Stimulated activated CD8-positive, alpha-beta memory T cell treated with anti-CD3 and anti-CD28 coated beads, Interleukin-12 subunit alpha, Interleukin-12 subunit beta, amount 100 ng/mL, for 24 hours (primary cell): ENCODE data around the gene LPA.

Experiments used
- DNase-seq: peaks from one replicate; pipeline ENCODE4 v3.0.0-alpha.2; 2020; ENCODE audit errors: extremely low read depth

Gene LPA

DNA sequence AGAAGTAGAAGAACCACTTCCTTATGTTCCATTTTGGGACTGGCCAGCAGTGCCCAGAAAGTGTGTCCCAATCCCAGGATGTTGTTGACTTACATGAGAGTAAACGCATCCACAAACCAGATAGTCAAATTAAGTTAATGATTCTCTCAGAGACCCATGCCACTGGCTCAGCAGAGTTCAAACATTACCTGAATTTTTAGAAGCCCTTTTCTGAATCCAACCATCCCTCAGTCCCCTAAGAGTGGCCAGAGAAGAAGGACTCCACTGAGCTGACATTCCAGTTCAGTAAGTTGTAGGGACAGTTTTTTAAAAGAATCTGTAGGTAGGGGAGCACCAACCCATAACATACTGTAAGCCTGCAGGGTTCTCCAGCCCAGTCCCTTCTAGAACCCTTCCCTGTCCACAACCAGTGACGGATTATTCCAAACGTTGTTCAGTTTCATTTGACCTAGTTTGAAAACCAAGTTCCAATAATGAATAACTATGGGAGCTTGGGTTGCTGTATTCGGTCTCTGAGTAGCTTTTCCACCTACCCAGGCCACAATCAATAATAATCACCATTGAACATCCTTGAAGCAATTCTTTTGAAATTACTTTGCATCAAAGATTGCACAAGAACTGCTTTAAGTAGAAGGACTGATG, 153.0 kb downstream of the LPA start:
- no peak for DNase-seq

- no peak for DNase-seq
Measured at GRCh38 chr6:160510199-160510598, 153.9 kb downstream of the LPA start.

DNA sequence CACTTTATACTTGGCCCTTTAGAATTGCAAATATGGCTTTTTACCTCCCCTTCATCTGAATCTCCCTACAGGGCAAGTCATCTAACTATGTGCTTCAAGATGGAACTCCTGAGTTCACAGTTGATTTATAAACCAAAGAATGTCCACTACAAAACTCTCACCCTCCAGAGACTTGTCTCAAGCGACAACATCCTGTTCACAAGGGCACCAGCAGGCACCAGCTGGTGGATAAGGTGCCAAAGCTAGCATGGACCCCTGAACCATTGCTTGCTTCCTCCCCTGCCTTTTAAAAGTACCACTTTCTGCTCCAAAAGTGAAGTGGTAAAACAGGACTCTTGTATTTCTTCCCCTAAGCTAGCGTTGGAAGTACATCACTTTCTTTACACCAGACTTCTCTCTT, 154.5 kb downstream of the LPA start:
- DNase-seq, result no peak

DNA sequence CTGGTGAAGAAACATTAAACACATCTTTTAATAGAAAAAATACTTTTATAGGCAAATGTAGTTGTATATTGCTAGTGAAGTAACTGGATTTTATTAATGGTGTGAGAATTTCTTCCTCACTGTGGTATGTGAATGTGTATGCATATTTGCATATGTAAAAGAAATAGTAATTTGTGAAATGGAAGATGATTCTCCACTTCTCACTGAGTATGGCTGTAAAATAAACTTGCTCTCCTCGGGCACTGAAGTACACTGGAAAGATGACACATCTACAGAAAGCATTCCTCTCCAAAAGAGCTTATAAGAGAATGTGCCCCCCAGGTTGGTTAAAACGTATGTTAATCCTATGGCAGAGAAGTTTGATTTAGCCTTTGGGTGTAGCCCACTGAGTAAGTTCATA, 155.5 kb downstream of the LPA start:
- DNase-seq, result no peak

DNA sequence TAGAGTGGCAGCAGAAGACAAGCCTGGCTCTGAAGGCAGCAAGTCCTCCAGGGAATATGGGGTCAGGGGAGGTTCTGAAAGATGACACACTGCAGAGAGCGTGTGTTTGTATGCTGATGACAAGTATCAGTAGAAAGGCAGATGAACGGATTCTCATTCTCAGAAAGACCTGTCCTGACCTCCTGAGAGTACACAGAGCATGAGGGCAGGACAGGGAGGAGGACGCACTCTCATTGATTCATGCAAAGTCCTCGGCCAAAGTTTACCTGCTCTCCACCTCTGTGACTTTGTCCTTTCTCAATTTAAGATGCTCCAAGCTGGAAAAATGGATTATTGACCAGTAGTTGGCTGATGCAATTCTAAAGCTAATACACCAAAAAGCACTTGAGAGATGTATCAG, 156.7 kb downstream of the LPA start:
- DNase-seq, result no peak

DNA sequence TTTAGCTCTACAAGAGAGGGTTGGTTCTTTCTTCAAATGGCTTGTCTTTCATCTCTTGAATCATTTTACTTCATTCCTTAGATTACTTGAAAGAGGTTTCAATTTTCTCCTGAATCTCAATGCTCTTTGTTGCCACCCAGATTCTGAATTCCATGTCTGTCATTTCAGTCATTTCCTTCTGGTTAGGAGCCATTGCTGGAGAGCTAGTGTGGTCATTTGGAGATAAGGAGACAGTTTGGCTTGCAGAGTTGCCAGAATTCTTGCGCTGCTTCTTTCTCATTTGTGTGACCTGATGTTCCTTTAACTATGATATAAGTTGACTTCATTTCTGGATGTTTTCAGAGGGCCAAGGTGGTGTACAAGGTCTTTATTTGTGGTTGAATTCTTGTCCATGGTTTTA, 158.1 kb downstream of the LPA start:
- DNase-seq, result no peak

DNA sequence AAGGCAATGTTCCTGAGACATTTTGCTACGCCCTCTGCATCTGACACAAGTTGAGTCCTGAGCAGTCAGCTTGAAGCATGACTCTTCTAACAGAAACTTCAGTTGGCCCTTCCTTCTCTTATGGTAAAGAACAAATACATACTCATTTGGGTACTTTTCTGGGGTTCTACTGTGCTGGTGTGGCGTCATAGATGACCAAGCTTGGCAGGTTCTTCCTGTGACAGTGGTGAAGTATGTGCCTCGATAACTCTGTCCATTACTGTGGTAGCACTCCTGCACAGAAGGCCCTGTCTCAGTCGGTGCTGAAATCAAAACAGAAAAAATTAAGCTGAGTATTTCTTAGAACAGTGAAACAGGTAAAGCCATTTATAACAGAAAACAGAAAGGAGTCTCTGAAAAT, 163.4 kb downstream of the LPA start:
- no peak for DNase-seq

DNA sequence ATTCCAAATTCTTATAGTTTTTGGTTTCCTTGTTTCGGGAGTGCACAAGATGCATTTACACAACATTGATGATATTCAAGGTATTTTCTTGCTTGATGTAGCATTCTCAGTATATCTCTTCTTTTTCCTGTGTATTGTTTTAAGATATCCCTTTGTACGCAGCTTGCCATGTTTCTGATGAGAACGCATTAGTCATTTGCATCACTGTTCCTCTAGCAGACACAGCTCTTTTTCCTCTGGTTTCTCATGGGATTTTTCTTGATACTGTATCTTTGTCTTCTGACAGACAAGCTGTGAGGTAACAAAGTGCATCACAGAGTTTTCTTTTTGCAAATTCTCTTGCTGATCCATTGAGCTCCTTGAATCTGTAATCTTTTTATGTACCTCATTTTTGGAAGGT, 169.5 kb downstream of the LPA start:
- DNase-seq, result no peak

DNA sequence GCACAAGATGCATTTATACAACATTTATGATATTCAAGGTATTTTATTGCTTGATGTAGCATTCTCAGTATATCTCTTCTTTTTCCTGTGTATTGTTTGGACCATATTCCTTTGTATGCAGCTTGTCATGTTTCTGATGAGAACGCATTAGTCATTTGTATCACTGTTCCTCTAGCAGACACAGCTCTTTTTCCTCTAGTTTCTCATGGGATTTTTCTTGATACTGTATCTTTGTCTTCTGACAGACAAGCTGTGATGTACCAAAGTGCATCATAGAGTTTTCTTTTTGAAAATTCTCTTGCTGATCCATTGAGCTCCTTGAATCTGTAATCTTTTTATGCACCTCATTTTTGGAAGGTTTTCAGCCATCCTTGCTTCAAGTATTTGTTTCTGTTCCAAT, 175.0 kb downstream of the LPA start:
- DNase-seq, result no peak

- no peak for DNase-seq
Measured at GRCh38 chr6:160487116-160487515, 177.0 kb downstream of the LPA start.
